AG09319 (cell line): ENCODE measurements around the gene PTPN12.

ENCODE experiments used
- DNase-seq: peaks from one replicate; pipeline ENCODE4 v3.0.0-alpha.2; 2010; ENCODE audit warnings: low read depth; ENCODE audit errors: extremely low read depth
- CTCF ChIP-seq: IDR thresholded peaks from 2 replicates; pipeline ENCODE4 v1.5.1; 2011; ENCODE audit warnings: low read depth, mild to moderate bottlenecking, inconsistent platforms, low read length, moderate library complexity

The PTPN12 gene

GRCh38 chr7:77570330-77571011 is 33.4 kb downstream of the PTPN12 start:
- DNase-seq, result peak; percentile 31
- TF ChIP-seq CTCF, result no peak

- TF ChIP-seq CTCF, result no peak
- no peak for DNase-seq
Measured at GRCh38 chr7:77571801-77572200, 34.7 kb downstream of the PTPN12 start.

GRCh38 chr7:77575187-77575586 is 38.1 kb downstream of the PTPN12 start:
- TF ChIP-seq CTCF, result no peak

GRCh38 chr7:77576856-77577255 is 39.8 kb downstream of the PTPN12 start:
- no peak for TF ChIP-seq CTCF
- DNase-seq, result no peak

More at GRCh38 chr7:77575187-77575586, 38.1 kb downstream of the PTPN12 start:
- DNase-seq, result no peak

GRCh38 chr7:77579797-77580196 is 42.7 kb downstream of the PTPN12 start:
- TF ChIP-seq CTCF, result no peak
- DNase-seq, result no peak

GRCh38 chr7:77580762-77581350 is 43.8 kb downstream of the PTPN12 start:
- no peak for DNase-seq
- TF ChIP-seq CTCF, result no peak

GRCh38 chr7:77587272-77587671 is 50.2 kb downstream of the PTPN12 start:
- no peak for TF ChIP-seq CTCF
- no peak for DNase-seq
